Inflammatory macrophage (primary cell): ENCODE measurements around the gene GPR153.
A peak's percentile ranks its signal among the peaks of the same experiment; 100 is the strongest.

Experiments
- DNase-seq, 2 donors: peaks; one replicate each; pipeline ENCODE4 v3.0.0-alpha.2; 2020 to 2022

Gene GPR153

GRCh38 chr1:6247651-6248050, 13.2 kb downstream of the GPR153 start:
- DNase-seq = no peak

- peak; percentile 63 to 72 for DNase-seq
These were observed 14.1 kb downstream of the GPR153 start for GRCh38 chr1:6246497-6247467.

DNA sequence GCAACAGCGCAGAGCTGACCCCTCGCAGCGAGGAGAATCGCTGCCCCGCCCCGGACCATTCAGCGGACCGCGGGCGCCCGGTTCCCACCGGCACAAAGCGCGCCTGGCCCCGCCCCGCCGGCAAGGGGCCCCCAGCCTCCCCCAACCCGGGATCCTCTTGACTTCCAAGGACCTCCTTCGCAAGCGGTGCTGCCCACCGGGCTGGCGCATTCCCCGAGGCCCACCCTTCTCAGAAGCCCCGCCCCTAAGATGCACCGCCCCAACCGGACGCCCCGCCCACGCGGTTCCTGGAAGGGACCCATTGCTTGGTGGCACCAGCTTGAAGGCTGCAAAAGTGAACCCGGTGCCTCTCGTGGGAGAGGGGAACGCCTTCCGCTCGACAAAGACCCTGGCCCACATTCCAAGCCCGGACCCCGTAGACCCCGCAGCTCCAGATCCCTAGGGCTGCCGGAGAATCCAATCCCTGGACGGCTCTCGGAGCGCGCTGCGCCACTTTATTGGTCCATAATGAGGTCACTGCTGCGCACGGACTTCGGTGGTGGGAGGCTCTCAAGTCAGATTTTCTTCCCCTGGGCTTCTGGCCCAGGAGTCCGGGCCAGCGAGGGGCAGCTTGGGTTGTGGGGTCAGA, 14.9 kb downstream of the GPR153 start:
- peak in 1 of 2 donors; percentile 26 for DNase-seq

DNA sequence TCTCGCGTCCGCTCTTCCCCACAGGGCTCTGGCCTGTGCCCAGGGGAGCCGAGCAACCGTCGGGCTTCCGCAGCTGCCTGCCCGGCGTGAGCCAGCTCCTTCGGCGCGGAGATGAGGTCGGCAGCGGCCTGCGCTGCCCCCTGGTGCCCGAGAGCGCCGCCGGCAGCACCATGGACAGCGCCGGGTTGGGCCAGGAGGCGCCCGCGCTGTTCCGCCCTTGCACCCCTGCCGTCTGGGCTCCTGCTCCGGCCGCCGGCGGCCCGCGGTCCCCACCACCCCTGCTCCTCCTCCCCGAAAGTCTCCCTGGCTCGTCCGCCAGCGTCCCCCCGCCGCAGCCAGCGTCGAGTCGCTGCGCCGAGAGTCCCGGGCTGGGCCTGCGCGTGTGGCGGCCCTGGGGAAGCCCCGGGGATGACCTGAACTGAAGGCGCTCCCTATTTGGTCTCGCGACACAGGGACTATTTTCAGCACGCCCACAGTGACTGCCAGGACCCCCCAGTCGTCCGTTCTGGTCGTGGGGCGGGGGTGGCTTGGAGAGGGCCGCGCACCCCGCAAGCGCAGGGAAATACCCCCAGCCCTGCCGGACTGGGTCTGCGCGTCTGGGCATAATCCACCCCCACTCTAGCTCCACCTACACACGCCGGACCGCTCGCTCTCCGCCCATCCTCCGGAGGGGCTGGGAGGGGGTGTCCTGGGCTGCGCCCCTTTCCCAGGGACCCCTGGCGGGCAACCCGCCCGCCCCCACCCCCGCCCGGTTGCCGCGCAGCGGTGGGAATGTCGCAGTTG, 15.6 kb downstream of the GPR153 start:
- peak; percentile 79 to 87 for DNase-seq

DNA sequence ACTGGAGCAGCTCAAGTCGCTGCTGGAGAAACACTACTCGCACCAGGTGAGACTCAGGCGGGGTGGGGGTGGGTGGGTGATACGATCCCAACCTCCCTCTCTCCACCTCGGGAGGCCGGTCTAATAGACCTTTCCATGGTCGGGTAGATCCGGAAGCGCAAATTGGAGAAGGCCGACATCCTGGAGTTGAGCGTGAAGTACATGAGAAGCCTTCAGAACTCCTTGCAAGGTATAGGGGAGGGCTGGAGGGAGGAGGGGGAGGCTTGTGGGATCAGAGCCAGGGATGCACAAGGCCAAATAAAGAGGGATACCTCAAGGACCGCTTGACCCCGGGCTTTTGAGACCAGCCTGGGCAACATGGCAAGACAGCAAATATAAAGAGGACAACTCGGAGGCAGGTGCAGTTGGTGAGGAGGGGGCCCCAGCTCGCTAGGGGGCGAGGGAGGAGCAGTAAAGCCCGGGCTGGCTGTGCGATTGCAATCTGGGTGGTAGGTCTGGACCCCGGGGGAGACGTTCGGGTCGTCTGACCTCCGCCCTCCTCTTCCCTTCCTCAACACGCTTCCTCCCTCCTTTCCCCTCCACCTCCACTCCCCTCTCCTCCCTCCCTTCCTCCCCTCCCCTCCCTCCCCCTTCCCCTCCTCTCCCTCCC, 16.4 kb downstream of the GPR153 start:
- DNase-seq = no peak

GRCh38 chr1:6243993-6244392, 16.9 kb downstream of the GPR153 start, which contains the start of gene HES3:
HES3 (plus strand) TSS chr1:6244179; CDS start chr1:6244366, 187 bp downstream.
- DNase-seq = no peak

GRCh38 chr1:6243053-6243834, 17.7 kb downstream of the GPR153 start:
- DNase-seq = no peak

- DNase-seq = peak in 1 of 2 donors; percentile 24
These were observed 18.8 kb downstream of the GPR153 start for GRCh38 chr1:6241887-6242740.

DNA sequence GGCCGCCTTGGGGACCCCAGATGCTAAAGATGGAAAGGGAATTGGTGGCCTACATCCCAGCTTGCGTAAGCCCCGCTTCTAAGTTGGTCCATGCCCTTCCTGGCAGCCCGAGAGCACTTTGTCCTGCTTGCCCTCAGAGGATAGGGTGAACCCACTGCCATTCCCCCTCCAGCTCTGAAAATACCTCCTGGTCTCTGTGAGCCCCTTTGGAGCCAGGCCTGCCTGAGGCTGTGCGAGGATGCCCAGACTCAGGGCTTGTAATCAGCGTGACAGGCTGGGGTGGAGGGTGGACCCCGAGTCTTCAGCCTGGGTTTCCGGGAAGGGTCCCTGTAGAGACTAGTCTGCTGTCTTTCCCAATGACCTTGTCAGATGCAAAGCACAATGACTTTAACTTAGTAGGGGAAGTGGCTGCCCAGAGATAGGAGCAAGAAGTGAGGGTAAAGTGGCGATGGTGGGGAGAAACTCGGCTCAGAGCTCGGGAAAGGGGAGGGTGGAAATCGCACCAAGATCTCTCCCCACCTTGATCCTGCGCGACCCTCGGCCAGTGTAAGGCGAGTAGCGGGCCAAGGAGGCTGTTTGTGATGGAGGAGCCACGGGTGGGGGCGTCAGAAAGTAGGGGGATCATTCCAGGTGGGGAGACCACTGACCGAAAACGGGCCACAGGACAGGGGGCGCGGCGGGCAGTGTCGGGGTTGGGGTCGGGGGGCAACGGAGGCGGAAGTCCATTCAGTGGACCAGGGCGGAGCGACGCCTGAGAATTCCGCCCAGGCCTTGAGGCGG, 19.6 kb downstream of the GPR153 start:
- DNase-seq = no peak

DNA sequence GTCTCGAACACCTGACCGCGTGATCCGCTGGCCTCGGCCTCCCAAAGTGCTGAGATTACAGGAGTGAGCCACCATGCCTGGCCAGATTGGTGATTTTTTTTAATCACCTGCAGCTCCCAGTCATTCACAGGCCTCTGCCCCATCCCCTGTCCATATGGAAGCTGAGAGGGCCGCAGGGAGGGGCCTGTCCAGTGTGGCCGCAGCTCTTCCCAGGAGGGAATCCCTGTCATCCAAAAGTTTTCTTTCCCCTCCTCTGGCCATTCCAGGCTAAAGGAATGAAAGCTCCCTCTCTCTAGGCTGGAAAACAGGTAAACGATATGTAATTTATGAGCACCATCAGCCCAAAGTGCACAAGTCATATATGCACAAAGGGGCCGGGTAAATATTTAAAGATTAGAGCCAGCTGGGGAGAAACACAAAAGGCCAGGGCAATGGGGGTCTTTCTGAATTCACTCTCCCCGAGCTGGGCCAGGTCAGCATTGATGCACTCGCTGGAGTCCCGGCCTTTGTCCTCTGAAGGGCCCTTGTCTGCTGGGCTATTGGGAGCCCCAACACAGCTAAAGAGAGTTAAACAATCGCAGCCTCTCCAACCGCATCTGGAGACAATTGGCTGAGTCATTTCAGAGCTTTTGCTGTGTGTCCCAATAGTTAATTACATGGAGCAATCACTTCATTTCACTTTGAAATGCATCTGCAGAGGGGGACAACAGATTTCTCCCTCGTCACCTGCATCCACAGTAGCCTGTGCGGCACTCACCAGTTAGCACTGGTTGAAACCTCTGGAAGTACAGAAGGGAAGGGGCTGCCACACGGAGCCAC, 20.7 kb downstream of the GPR153 start:
- peak; percentile 27 to 28 for DNase-seq

DNA sequence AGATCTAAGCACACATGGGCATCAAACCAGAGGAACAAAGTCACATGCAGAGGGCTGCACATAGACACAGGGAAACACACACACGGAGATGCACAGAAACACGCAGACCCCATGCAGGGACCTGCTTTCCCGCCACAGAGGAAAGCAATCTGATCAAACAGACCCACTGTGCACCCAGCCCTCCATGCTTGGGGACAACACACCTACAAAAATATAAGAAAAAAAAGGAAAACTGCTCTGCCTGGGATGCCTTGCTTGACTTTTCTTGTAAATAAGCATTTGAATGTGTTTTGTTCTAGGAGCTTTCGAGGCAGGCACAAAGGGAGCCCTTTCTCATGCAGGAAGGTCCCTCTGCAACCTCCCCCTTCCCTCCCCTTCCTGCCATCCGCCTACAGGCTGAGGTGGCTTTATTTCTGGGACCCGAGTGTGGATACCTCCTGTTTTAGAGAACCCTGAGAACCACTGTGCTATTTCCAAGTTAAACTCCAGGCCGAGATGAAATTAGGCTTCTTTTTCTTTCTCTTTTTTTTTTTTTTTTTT, 21.6 kb downstream of the GPR153 start:
- DNase-seq = peak in 1 of 2 donors; percentile 27

DNA sequence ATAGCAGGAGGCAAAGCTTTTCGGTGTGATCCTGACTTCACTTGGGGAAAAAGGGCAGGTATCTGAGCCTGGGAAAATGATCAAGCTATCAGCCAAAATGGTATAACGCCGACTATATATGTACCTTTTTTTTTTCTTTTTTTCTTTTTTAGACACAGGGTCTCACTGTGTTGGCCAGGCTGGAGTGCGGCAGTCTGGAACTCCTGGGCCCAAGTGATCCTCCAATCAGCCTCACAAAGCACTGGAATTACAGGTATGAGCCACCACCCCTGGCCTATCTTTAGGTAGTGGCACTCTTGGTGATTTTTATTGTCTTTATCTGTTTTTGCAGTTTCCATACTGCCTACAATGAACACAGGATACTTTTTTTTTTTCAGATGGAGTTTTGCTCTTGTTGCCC, 23.8 kb downstream of the GPR153 start:
- no peak for DNase-seq

- no peak for DNase-seq
These were observed 25.6 kb downstream of the GPR153 start for GRCh38 chr1:6235296-6235677.

- DNase-seq = no peak
These were observed 26.2 kb downstream of the GPR153 start for GRCh38 chr1:6234502-6235295.

DNA sequence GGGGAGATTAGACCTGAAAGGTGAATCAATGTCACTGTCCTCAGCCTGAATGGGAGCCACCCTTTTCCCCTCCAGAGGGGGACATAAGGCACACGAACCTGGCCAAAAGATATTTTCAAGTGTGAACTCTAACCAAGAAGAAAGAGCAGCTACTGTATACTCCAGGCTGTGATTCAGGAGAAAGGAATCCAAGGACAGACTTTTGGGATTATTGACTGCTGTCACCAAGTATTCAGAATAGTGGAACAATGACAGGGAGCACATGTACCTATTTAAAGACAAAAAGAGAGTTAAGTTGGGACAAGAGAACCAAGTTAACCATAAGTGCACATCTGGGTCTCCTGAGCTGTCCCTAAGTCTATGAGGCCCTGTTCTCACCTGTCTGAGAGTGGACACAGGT, 27.5 kb downstream of the GPR153 start:
- DNase-seq = no peak

GRCh38 chr1:6225651-6226050, 35.2 kb downstream of the GPR153 start:
- DNase-seq = no peak

GRCh38 chr1:6224718-6225117, 36.2 kb downstream of the GPR153 start:
- no peak for DNase-seq

DNA sequence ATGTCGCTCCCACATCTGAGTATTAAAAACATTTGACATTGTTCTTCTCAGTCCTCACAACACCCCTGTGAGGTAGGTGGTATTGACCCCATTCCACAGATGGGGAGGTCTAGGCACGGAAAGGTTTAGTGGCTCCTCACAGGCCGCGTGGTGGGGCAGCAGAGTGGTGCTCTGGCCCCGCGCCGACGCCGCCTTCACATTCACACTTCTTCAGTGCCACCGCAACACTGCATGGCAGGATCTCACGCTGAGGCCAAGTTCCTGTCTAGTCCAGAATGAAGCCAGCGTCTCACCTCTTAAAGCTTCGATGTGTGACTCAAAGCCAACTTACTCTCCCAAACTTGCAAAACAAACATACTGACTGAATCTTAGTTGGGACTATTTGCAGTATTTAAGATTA, 37.3 kb downstream of the GPR153 start:
- no peak for DNase-seq
